NK-92 (cell line): ENCODE measurements around the gene PPP2R1B.

Source experiments
- DNase-seq: peaks from one replicate; lab custom pipeline; 2025; ENCODE audit not compliant: unreplicated experiment; lab: John Stamatoyannopoulos, UW

Gene PPP2R1B

DNA sequence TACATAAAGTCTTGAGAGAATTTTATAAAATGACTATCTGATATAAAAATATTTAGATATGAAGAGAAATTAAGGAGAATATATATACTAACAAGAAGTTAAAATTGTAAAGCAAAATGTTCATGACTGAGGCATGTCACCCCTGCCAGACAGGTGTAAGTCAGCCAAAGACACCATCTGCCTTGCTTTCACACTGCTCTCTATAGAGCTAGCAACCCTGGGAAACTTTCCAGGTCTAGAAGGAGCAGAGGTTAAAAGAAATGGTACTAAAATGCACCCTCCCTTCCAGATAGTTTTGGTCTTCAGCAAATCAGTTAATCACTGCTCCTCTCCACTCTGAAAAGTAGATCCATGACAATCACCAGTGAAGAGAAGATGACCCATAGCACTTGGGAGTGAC is 16.5 kb downstream of the PPP2R1B start:
- no peak for DNase-seq

- DNase-seq: no peak
Observed at GRCh38 chr11:111748035-111748804, 18.0 kb downstream of the PPP2R1B start.

GRCh38 chr11:111745719-111746504 is 20.3 kb downstream of the PPP2R1B start:
- DNase-seq: no peak

DNA sequence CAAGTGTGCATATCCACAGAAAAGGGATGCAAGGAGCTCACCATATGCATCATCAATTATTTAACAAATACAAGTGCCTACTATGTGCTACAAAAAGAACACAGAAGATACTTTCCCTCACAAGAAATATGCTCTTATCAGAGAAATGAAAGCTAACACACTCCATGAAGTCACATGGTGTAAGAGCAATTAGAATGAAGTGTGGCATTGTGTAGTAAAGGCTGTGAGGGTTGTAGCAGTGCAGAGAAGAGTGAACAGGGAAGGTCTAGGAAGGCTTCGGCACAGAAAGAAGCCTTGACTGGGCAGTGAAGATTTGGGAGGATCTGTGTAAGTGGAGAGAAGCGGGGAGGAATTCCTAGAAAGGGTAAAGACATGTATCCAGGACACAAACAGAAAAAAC is 22.5 kb downstream of the PPP2R1B start:
- DNase-seq: no peak

DNA sequence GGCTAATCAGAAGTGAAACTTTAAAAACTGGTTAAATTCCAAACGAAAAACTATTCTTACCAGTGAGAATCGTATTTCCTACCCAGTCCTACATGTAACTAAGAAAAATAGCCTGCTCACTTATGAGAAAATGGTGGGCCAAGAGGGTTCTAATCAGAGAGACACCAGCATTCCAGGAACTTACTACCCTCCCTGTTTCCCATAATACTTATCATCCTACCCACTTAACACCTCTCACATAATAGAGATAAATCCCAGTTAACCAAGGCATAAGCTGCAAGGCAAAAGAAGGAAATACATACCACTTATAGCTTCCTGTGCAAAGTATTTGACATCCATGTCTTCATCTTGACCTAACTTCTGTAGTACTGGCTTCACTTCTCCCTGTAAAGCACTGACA is 24.4 kb downstream of the PPP2R1B start:
- DNase-seq: no peak

- no peak for DNase-seq
Observed at GRCh38 chr11:111739299-111739698, 26.9 kb downstream of the PPP2R1B start.

GRCh38 chr11:111737444-111738210 is 28.6 kb downstream of the PPP2R1B start:
- DNase-seq: no peak

- no peak for DNase-seq
Observed at GRCh38 chr11:111736621-111737443, 29.4 kb downstream of the PPP2R1B start.

DNA sequence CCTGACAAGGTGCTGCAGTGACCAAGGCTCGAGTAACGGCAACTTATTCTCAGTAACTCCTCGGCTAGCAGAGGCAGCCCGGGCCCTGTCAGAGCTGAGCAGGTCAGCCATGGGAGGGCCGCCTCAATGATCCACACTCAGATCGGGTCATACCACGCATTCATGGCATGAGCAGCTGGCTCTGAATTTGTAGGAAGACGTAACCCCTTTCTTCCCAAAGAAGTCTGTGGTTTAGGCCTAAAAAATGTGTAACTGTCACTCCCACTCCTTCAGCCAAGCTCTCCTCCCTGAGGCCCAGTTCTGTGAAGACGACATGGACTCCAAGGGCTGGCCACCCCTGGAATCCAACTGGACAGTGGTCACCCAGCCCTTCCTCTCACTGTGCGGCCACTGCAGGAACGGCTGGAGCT is 30.0 kb downstream of the PPP2R1B start:
- no peak for DNase-seq

- no peak for DNase-seq
Observed at GRCh38 chr11:111735262-111736116, 30.7 kb downstream of the PPP2R1B start.

DNA sequence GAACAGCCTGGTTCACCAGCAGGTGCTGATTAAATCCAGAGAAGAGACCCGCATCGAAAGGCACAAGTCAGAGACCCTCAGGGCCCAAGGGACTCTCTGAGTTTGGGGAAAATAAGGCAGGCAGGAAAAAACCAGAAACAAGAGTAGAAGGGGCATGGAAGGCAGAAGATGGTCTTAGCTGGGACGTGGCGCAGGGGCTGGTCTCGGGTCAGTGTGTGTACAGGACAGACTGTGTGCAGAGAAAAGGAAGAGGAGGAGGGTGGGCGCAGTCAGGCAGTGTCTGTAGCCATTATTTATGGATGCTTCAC is 31.3 kb downstream of the PPP2R1B start:
- no peak for DNase-seq

DNA sequence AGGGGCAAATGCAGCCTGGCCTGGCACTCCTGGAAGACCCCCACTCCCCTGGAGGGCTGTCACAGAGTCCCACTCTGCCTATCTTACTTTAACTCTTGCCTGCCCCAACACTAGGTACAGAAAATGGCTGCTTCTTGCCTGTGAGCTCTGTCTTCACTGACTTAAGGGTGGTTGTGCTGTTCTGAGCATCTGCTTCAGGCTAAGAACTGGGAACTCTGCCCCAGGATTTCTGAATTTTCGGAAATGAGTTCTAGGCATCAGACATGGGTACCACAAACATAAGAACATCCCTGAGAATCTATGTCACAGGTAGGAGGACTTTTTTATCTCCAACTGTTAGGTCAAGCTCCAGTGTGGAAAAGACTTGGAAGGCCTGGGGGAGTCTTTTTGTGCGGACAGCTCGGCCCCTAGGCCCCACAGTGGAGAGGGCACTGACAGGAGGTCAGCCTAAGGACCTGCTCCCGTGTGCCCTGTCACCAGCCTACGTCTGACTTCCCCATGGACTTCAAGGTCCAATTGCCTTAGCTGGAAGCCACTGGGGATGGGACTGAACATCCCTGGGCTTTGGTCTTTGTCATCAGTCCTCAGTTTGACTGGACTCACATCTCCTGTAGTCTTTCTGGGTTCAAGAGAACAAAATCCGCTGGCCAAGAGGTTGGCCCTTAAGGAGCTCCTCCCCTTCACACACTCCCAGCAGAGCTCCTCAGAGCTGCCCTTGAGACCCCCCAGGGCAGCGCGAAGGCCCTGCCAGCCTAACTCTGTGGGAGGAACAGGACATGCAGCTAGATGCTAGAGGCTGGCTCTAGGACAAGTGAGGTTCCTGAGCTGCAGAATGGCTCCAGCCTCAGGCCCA is 31.9 kb downstream of the PPP2R1B start:
- DNase-seq: no peak

- DNase-seq: no peak
Observed at GRCh38 chr11:111733611-111734088, 32.5 kb downstream of the PPP2R1B start.

DNA sequence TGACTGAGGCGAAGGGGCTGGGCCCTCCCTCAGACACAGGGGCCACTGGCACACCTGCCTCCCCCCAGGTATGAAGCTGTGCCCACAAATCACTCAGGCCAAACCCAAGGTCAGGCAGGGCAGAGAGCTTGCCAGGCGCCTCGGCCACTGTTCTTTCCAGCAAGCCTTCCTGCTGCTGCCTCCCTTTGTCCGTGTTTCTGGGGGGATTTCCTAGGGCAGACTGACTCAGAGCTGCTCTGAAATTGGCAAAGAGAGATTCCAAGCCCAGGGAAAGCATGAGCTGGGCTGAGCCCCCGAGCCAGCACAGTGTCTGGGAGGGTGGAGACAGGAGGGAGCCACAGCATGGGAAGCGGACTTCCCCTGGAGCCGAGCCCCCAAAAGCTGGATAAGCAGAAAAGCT is 33.2 kb downstream of the PPP2R1B start:
- no peak for DNase-seq

GRCh38 chr11:111731821-111732220 is 34.4 kb downstream of the PPP2R1B start:
- DNase-seq: no peak

DNA sequence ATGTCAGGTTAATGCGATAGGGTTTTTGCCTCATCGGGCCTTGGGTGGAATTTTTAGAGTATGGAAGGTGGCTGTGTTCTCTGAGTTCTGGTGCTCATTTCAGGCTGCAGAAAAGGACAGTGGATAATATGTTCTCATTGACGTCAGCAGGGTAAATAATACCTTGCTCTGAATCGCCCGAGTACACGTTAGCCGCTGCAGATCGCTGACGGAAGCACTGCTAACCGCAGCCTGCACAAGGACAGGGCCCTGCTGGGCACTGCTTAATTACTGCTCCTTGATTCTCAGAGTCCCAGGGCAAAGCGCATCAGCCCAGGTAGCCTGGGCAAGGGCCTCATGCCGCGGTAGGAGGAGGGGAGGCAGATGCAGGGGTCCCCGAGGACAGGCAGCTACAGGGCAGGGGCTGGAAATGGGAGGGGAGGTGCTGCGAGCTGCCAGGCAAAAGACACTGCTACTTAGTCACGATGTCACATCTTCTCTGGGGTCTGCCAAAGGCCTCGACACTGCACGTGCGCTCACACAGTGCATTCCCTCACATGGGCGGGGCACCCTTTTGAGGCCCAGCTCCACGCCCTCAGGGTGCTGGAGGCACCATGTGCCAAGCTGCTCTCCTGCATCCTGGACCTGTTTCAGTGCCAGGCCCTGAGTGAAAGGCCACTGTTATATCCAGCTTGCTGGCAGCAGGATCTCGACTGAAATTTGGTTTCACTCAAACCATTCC is 35.2 kb downstream of the PPP2R1B start:
- DNase-seq: no peak

DNA sequence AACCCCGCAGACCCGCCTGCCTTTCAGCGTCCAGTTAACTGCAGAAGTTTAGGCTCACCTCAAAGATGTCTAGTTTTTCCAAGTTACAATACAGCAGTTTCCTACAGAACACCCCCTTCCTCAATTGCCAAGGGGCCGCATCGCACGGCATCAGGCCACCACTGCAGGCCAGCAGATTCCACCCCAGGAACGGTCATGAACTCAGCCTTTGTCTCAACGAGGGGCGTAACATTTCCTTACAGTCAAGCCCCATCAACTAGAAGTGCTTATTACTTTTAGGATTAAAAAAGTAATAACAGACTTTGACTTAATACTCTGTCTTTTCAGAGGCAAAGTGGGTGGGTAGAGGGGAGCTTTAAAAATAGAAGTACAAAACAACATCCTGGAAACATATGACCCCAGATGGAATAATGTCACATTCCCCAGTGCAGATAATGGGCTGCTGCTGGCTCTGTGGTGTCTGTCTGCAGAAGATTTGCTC is 36.3 kb downstream of the PPP2R1B start:
- no peak for DNase-seq
